HepG2 (cell line): ENCODE measurements around the gene CDK7. TPM values are rescaled to one million over a fixed set of nuclear protein-coding genes. Genes with fewer than 3 reads are reported as not detected.

Experiments used
- MAF1 ChIP-seq: sonication (generic); formaldehyde crosslinking; IDR thresholded peaks from 2 replicates; pipeline ENCODE4 v1.5.0; 2020; ENCODE audit warnings: missing genetic modification reagents, borderline replicate concordance
- MAZ ChIP-seq, 2 experiments: sonication (generic) in 1 of 2; formaldehyde crosslinking in 1 of 2; IDR thresholded peaks; 2 replicates each; pipeline versions ENCODE4 v1.5.0 to v1.6.1; 2012 to 2020; ENCODE audit warnings: low read depth in 2 of 2, mild to moderate bottlenecking in 2 of 2, borderline replicate concordance in 1 of 2, improper control_type of control experiment in 1 of 2, low read length in 1 of 2, missing genetic modification reagents in 1 of 2, moderate library complexity in 1 of 2
- PCBP2 ChIP-seq: fragments of 200-400 bp; formaldehyde crosslinking; optimal IDR thresholded peaks from 2 replicates; pipeline ENCODE3; 2018; ENCODE audit warnings: low read length, low read depth; ENCODE audit not compliant: poor library complexity, severe bottlenecking
- TOE1 ChIP-seq: sonication (generic); formaldehyde crosslinking; IDR thresholded peaks from 2 replicates; pipeline ENCODE4 v1.4.0; 2020; ENCODE audit warnings: mild to moderate bottlenecking, missing genetic modification reagents
- ZEB1 ChIP-seq: IDR thresholded peaks from 2 replicates; pipeline ENCODE4 v1.6.1; 2012; ENCODE audit warnings: mild to moderate bottlenecking, low read depth, inconsistent platforms; ENCODE audit not compliant: insufficient replicate concordance
- ZFP82 ChIP-seq: sonication (generic); formaldehyde crosslinking; IDR thresholded peaks from 2 replicates; pipeline ENCODE4 v1.5.1; 2020; ENCODE audit warnings: mild to moderate bottlenecking, missing genetic modification reagents, borderline replicate concordance
- ZFY ChIP-seq: sonication (generic); formaldehyde crosslinking; IDR thresholded peaks from 2 replicates; pipeline ENCODE4 v1.4.0; 2020; ENCODE audit warnings: missing genetic modification reagents
- ZNF383 ChIP-seq: sonication (generic); formaldehyde crosslinking; IDR thresholded peaks from 2 replicates; pipeline ENCODE4 v1.4.0; 2020; ENCODE audit warnings: missing genetic modification reagents, mild to moderate bottlenecking, borderline replicate concordance
- ZNF567 ChIP-seq: sonication (generic); formaldehyde crosslinking; IDR thresholded peaks from 2 replicates; pipeline ENCODE4 v1.8.1; 2023; ENCODE audit warnings: mild to moderate bottlenecking, missing genetic modification reagents, borderline replicate concordance
- ZSCAN9 ChIP-seq: IDR thresholded peaks from 2 replicates; pipeline ENCODE4 v1.6.1; 2016; ENCODE audit warnings: borderline replicate concordance
- polyA plus RNA-seq, 8 experiments: library from polyadenylated mRNA; depleted of rRNA in 3 of 8; stranded (reverse) in 7 of 8; unstranded in 1 of 8; fragments of >200 nt; fragmentation: Illumina TruSeq in 4 of 8; extraction: Trizol in 4 of 8; gene quantifications; 2 replicates each; pipeline versions ENCODE4 v1.2.1 to v1.2.3, GENCODE V29; 2011 to 2016; ENCODE audit warnings: low read depth in 4 of 8, missing spikeins in 1 of 8, mixed read lengths in 1 of 8; ENCODE audit not compliant: insufficient read depth in 1 of 8
- total RNA-seq, 5 experiments: library from RNA; depleted of rRNA; stranded (reverse); fragments of >200 nt; fragmentation: Illumina TruSeq; extraction: Trizol; gene quantifications; 2 replicates each; pipeline ENCODE4 v1.2.3, GENCODE V29; 2016; ENCODE audit warnings: low read depth in 1 of 5
- TF ChIP-seq, protein P1 (sequence below): sonication (generic); formaldehyde crosslinking; IDR thresholded peaks from 2 replicates; pipeline ENCODE4 v1.5.1; 2020; ENCODE audit warnings: mild to moderate bottlenecking, missing genetic modification reagents
- TF ChIP-seq, protein P2 (sequence below), 2 experiments: sonication (generic) in 1 of 2; formaldehyde crosslinking in 1 of 2; IDR thresholded peaks; 2 replicates each; pipeline versions ENCODE4 v1.5.1 to v1.6.1; 2011 to 2020; ENCODE audit warnings: borderline replicate concordance in 1 of 2, low read depth in 1 of 2, low read length in 1 of 2, mild to moderate bottlenecking in 1 of 2, missing genetic modification reagents in 1 of 2, moderate library complexity in 1 of 2
- TF ChIP-seq, protein P3 (sequence below): sonication (generic); formaldehyde crosslinking; IDR thresholded peaks from 2 replicates; pipeline ENCODE4 v1.4.0; 2020; ENCODE audit warnings: missing genetic modification reagents, borderline replicate concordance
- TF ChIP-seq, protein P4 (sequence below): sonication (generic); formaldehyde crosslinking; IDR thresholded peaks from 2 replicates; pipeline ENCODE4 v1.8.1; 2023; ENCODE audit warnings: missing genetic modification reagents, inconsistent platforms, borderline replicate concordance

Gene CDK7
- total and polyA plus RNA-seq, 2 of the 13 experiments (the other 11 are each of a cell fraction or from before 2014, with no cell fraction given) = 41.2 to 54.9 TPM

DNA sequence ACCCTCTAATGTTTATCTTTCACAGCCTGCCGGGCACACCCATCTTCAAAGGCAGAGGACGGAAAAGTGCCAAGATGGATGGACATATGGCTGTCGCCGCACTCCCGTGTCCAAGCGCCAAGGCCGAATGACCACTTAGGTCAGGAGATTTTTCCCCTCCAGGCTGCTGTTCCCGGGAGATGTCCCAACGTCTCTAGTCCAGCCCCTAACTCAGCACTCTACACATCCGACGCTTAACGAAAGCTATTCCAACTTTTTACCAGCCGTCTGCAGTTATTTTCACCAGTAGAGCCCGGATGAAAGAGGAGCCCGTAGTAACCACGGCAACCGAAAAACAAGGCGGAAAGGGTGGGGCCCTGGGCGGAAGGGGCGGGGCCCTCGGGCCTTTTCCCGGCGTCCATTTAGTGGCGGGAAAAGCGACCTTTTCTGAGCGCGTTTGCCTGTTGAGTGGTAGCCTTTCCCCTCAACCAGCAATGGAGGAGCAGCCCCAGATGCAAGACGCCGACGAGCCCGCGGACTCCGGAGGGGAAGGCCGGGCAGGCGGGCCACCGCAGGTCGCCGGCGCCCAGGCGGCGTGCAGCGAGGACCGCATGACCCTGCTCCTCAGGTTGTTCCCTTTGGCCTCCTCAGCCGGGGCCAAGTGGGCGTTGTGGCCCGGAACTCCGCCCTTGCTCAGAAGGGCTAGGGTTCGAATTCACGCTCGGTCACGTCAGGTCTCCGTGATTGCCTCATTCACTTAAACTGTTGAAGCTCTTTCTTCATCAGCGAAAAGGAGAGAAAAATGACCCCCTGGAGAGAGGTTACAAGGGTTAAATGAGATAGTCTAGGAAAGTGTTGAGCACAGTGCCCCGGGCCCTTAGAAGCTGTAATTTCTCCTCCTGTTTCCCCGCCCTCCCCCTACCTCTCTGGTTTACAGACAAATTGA lies 45.3 kb upstream of the CDK7 start, which contains the start of gene CENPH (continued):
- TF ChIP-seq, protein P1, sequence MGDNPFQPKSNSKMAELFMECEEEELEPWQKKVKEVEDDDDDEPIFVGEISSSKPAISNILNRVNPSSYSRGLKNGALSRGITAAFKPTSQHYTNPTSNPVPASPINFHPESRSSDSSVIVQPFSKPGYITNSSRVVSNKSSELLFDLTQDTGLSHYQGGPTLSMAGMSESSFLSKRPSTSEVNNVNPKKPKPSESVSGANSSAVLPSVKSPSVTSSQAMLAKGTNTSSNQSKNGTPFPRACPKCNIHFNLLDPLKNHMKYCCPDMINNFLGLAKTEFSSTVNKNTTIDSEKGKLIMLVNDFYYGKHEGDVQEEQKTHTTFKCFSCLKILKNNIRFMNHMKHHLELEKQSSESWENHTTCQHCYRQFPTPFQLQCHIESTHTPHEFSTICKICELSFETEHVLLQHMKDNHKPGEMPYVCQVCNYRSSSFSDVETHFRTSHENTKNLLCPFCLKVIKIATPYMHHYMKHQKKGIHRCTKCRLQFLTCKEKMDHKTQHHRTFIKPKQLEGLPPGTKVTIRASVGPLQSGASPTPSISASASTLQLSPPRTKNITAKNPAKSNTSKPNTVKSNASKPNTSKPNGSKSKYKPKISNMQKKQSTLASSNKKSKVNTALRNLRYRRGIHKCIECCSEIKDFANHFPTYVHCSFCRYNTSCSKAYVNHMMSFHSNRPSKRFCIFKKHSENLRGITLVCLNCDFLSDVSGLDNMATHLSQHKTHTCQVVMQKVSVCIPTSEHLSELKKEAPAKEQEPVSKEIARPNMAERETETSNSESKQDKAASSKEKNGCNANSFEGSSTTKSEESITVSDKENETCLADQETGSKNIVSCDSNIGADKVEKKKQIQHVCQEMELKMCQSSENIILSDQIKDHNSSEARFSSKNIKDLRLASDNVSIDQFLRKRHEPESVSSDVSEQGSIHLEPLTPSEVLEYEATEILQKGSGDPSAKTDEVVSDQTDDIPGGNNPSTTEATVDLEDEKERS (CRISPR knock-in tag) = peak; percentile 65; the same call in 1 of the 2 replicates
- TF ChIP-seq MAZ (IDR thresholded peaks at IDR 0.05; ENCODE audit: borderline replicate concordance, low read depth, low read length) = no peak
- peak; percentile 64; the same call in 1 of the 2 replicates for TF ChIP-seq MAZ (CRISPR knock-in tag; IDR thresholded peaks at IDR 0.05; ENCODE audit: low read depth)
- TF ChIP-seq, protein P2, sequence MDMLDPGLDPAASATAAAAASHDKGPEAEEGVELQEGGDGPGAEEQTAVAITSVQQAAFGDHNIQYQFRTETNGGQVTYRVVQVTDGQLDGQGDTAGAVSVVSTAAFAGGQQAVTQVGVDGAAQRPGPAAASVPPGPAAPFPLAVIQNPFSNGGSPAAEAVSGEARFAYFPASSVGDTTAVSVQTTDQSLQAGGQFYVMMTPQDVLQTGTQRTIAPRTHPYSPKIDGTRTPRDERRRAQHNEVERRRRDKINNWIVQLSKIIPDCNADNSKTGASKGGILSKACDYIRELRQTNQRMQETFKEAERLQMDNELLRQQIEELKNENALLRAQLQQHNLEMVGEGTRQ (IDR thresholded peaks at IDR 0.05; ENCODE audit: low read depth, low read length) = no peak
- TF ChIP-seq, protein P2 (CRISPR knock-in tag; IDR thresholded peaks at IDR 0.05; ENCODE audit: borderline replicate concordance) = no peak
- TF ChIP-seq, protein P3, sequence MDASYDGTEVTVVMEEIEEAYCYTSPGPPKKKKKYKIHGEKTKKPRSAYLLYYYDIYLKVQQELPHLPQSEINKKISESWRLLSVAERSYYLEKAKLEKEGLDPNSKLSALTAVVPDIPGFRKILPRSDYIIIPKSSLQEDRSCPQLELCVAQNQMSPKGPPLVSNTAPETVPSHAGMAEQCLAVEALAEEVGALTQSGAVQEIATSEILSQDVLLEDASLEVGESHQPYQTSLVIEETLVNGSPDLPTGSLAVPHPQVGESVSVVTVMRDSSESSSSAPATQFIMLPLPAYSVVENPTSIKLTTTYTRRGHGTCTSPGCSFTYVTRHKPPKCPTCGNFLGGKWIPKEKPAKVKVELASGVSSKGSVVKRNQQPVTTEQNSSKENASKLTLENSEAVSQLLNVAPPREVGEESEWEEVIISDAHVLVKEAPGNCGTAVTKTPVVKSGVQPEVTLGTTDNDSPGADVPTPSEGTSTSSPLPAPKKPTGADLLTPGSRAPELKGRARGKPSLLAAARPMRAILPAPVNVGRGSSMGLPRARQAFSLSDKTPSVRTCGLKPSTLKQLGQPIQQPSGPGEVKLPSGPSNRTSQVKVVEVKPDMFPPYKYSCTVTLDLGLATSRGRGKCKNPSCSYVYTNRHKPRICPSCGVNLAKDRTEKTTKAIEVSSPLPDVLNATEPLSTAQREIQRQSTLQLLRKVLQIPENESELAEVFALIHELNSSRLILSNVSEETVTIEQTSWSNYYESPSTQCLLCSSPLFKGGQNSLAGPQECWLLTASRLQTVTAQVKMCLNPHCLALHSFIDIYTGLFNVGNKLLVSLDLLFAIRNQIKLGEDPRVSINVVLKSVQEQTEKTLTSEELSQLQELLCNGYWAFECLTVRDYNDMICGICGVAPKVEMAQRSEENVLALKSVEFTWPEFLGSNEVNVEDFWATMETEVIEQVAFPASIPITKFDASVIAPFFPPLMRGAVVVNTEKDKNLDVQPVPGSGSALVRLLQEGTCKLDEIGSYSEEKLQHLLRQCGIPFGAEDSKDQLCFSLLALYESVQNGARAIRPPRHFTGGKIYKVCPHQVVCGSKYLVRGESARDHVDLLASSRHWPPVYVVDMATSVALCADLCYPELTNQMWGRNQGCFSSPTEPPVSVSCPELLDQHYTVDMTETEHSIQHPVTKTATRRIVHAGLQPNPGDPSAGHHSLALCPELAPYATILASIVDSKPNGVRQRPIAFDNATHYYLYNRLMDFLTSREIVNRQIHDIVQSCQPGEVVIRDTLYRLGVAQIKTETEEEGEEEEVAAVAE (CRISPR knock-in tag) = 0 out of 2 replicates have a peak, but pooled peaks have one; percentile 59
- peak; percentile 38; the same call in 1 of the 2 replicates for TF ChIP-seq TOE1 (CRISPR knock-in tag)
- TF ChIP-seq PCBP2 = no peak
- TF ChIP-seq ZFY = peak; percentile 83
- no peak for TF ChIP-seq MAF1 (CRISPR knock-in tag)
- TF ChIP-seq ZNF567 = no peak
- TF ChIP-seq ZNF383 = no peak
- 0 out of 2 replicates have a peak, but pooled peaks have one; percentile 31 for TF ChIP-seq ZSCAN9 (CRISPR knock-in tag)
- TF ChIP-seq ZFP82 (CRISPR knock-in tag) = peak; percentile 87; the same call in 1 of the 2 replicates
- TF ChIP-seq, protein P4, sequence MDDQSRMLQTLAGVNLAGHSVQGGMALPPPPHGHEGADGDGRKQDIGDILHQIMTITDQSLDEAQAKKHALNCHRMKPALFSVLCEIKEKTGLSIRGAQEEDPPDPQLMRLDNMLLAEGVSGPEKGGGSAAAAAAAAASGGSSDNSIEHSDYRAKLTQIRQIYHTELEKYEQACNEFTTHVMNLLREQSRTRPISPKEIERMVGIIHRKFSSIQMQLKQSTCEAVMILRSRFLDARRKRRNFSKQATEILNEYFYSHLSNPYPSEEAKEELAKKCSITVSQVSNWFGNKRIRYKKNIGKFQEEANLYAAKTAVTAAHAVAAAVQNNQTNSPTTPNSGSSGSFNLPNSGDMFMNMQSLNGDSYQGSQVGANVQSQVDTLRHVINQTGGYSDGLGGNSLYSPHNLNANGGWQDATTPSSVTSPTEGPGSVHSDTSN (CRISPR knock-in tag) = 0 out of 2 replicates have a peak, but pooled peaks have one; percentile 50
- TF ChIP-seq ZEB1 = no peak
